Smooth muscle cell (in vitro differentiated cells): Measurements from ENCODE around the gene BRIX1. TPM values are rescaled to one million over a fixed set of nuclear protein-coding genes. Genes with fewer than 3 reads are reported as not detected.
"Not testable (repeated sequence)": the region's sequence is repeated elsewhere in the genome, so short reads cannot be mapped to it uniquely, and the experiment has no call there.

Source experiments
- DNase-seq: peaks from one replicate; lab custom pipeline; 2025; ENCODE audit not compliant: unreplicated experiment; lab: John Stamatoyannopoulos, UW
- H2AFZ ChIP-seq: fragments of 200-600 bp; sonication (generic); 2 replicates; pipeline ENCODE4 v1.6.0; 2016; ENCODE audit warnings: antibody characterized with exemption, low read depth, mild to moderate bottlenecking
- H3F3A ChIP-seq: fragments of 200-600 bp; sonication (generic); 2 replicates; pipeline ENCODE4 v1.6.0; 2017; ENCODE audit warnings: antibody characterized with exemption, low read depth
- H3K27ac ChIP-seq: fragments of 200-600 bp; sonication (generic); 2 replicates; pipeline ENCODE4 v1.5.1; 2016; ENCODE audit warnings: low read depth, mild to moderate bottlenecking
- H3K27me3 ChIP-seq: fragments of 200-600 bp; sonication (generic); 2 replicates; pipeline ENCODE4 v1.6.1; 2016; ENCODE audit warnings: low read depth, mild to moderate bottlenecking
- H3K36me3 ChIP-seq: fragments of 200-600 bp; sonication (generic); 2 replicates; pipeline ENCODE4 v1.5.1; 2016; ENCODE audit warnings: low read depth
- H3K4me1 ChIP-seq: fragments of 200-600 bp; sonication (generic); 2 replicates; pipeline ENCODE4 v1.5.1; 2016; ENCODE audit warnings: low read depth
- H3K4me2 ChIP-seq: fragments of 200-600 bp; sonication (generic); 2 replicates; pipeline ENCODE4 v1.6.0; 2016; ENCODE audit warnings: mild to moderate bottlenecking
- H3K4me3 ChIP-seq: fragments of 200-600 bp; sonication (generic); 2 replicates; pipeline ENCODE4 v1.5.1; 2016; ENCODE audit warnings: mild to moderate bottlenecking
- H3K79me2 ChIP-seq: fragments of 200-600 bp; sonication (generic); 2 replicates; pipeline ENCODE4 v1.6.0; 2016; ENCODE audit warnings: low read depth, mild to moderate bottlenecking
- H3K9ac ChIP-seq: fragments of 200-600 bp; sonication (generic); 2 replicates; pipeline ENCODE4 v1.6.0; 2016; ENCODE audit warnings: low read depth
- H3K9me3 ChIP-seq: fragments of 200-600 bp; sonication (generic); replicated peaks from 2 replicates; pipeline ENCODE4 v1.5.1; 2016; ENCODE audit warnings: low read depth
- H4K20me1 ChIP-seq: fragments of 200-600 bp; sonication (generic); 2 replicates; pipeline ENCODE4 v1.6.0; 2016; ENCODE audit warnings: low read depth
- WGBS: methylation state at CpG from one replicate; pipeline ENCODE4 v1.1.7; 2016; ENCODE audit warnings: low lambda C conversion rate; 5-methylcytosine and 5-hydroxymethylcytosine counted together
- polyA plus RNA-seq: library from polyadenylated mRNA; unstranded; fragments of >200 nt; fragmentation: Nextera tagmentation; extraction: Ambion mirVana; gene quantifications from 2 replicates; pipeline ENCODE4 v1.2.1, GENCODE V29; 2016
- total RNA-seq: library from RNA; depleted of rRNA; stranded (reverse); fragments of >200 nt; gene quantifications from 2 replicates; pipeline ENCODE4 v1.2.3, GENCODE V29; 2014
- TF ChIP-seq, protein P1 (sequence below): fragments of 200-600 bp; sonication (generic); IDR thresholded peaks from 2 replicates; pipeline ENCODE4 v1.5.1; 2017; ENCODE audit warnings: borderline replicate concordance, mild to moderate bottlenecking, antibody characterized with exemption; ENCODE audit not compliant: insufficient read depth, poor library complexity, severe bottlenecking

BRIX1 gene
- total and polyA plus RNA-seq, 2 experiments from 2014 or later, result 34.8 to 39.6 TPM

DNA sequence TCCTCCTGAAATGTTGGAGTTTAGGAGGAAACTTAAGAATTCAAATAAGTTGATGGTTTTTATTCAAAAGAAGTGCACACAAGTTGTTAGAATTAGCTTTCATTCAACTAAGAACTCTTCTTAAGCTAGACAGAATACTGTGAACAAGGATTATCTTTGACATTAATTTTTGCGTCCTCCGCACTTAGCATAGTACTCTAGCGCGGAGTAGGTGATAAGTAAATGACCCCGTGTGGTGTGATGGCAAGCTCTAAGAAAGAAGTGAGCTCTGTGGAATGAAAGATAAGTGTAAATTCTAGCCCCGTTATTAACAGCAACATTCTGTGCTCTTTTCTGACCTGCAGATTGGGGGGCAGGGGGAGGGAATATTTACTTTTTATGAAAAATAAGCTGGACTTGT lies 1.0 kb downstream of the BRIX1 start:
- H3K9ac ChIP-seq, result peak overlapping the region; percentile 85
- TF ChIP-seq, protein P1, sequence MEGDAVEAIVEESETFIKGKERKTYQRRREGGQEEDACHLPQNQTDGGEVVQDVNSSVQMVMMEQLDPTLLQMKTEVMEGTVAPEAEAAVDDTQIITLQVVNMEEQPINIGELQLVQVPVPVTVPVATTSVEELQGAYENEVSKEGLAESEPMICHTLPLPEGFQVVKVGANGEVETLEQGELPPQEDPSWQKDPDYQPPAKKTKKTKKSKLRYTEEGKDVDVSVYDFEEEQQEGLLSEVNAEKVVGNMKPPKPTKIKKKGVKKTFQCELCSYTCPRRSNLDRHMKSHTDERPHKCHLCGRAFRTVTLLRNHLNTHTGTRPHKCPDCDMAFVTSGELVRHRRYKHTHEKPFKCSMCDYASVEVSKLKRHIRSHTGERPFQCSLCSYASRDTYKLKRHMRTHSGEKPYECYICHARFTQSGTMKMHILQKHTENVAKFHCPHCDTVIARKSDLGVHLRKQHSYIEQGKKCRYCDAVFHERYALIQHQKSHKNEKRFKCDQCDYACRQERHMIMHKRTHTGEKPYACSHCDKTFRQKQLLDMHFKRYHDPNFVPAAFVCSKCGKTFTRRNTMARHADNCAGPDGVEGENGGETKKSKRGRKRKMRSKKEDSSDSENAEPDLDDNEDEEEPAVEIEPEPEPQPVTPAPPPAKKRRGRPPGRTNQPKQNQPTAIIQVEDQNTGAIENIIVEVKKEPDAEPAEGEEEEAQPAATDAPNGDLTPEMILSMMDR, result no peak
- WGBS, result 9% methylated on average over 6 of the region's 6 CpGs
- peaks cover 12% of the 10 kb centered on the region for H3K36me3 ChIP-seq
- no peak overlapping the region for H2AFZ ChIP-seq
- H3K4me1 ChIP-seq, result peaks cover 21% of the 10 kb centered on the region
- H3K27me3 ChIP-seq, result no peaks in the 10 kb centered on the region
- peak overlapping the region; percentile 98 for H3K4me2 ChIP-seq
- no peak for DNase-seq
- H3K4me3 ChIP-seq, result peak overlapping the region; percentile 98
- H3K9me3 ChIP-seq, result no peaks in the 10 kb centered on the region
- H3K79me2 ChIP-seq, result peaks cover 70% of the 10 kb centered on the region
- no peak overlapping the region for H3K27ac ChIP-seq
- no peaks in the 10 kb centered on the region for H3F3A ChIP-seq
- no peaks in the 10 kb centered on the region for H4K20me1 ChIP-seq

DNA sequence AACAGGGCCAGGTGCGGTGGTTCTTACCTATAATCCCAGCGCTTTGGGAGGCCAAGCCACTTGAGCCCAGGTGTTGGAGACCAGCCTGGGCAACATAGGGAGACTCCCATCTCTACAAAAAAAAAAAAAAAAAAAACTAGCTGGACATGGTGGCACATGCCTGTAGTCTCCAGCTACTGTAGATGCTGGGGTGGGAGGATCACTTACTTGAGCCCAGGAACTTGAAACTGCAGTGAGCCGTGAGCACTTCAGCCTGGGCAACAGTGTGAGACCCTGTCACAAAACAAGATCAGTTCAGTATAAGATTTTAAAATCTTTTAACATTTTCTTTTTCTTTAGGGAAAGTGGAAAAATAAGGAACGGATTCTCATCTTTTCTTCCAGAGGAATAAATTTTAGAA lies 2.5 kb downstream of the BRIX1 start:
- Histone ChIP-seq H3K27me3 (no peaks in the 10 kb centered on the region), H2AFZ (no peak overlapping the region), H4K20me1 (no peaks in the 10 kb centered on the region), H3K4me3 (no peak overlapping the region), H3K27ac (no peak overlapping the region), H3K4me2 (no peak overlapping the region), H3K36me3 (peaks cover 14% of the 10 kb centered on the region), H3F3A (peaks cover 8% of the 10 kb centered on the region), H3K9me3 (no peaks in the 10 kb centered on the region), H3K79me2 (peaks cover 66% of the 10 kb centered on the region), H3K9ac (no peak overlapping the region), H3K4me1 (peaks cover 21% of the 10 kb centered on the region)
- no peak for DNase-seq
- WGBS, result 91% methylated on average over 4 of the region's 4 CpGs
- TF ChIP-seq, protein P1, result no peak

DNA sequence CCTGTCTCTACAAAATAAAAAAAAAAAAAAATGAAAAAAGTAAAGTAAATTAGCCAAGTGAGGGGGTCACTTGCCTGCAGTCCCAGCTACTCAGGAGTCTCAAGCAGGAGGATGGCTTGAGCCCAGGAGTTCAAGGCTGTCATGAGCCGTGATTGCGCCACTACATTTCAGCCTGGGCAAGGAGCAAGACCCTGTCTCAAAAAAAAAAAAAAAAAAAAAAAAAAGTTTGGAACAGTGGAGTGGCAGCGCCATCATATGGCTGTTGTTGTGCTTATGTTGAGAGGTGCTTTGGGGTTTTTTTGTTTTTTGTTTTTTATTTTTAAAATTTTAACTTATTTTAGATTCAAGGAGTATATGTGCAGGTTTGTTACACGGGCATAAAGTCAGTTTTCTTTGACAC lies 3.6 kb downstream of the BRIX1 start:
- Histone ChIP-seq H3K27me3 (no peaks in the 10 kb centered on the region), H3K9me3 (no peaks in the 10 kb centered on the region), H4K20me1 (no peaks in the 10 kb centered on the region), H3K4me3 (no peak overlapping the region), H3K36me3 (peaks cover 14% of the 10 kb centered on the region), H3F3A (peaks cover 9% of the 10 kb centered on the region), H3K27ac (peak overlapping the region; percentile 30), H2AFZ (no peak overlapping the region), H3K9ac (no peak overlapping the region), H3K4me2 (no peak overlapping the region), H3K79me2 (peaks cover 55% of the 10 kb centered on the region), H3K4me1 (peaks cover 14% of the 10 kb centered on the region)
- DNase-seq, result no peak
- TF ChIP-seq, protein P1, result peak; percentile 23
- WGBS, result 89% methylated on average over 4 of the region's 4 CpGs

DNA sequence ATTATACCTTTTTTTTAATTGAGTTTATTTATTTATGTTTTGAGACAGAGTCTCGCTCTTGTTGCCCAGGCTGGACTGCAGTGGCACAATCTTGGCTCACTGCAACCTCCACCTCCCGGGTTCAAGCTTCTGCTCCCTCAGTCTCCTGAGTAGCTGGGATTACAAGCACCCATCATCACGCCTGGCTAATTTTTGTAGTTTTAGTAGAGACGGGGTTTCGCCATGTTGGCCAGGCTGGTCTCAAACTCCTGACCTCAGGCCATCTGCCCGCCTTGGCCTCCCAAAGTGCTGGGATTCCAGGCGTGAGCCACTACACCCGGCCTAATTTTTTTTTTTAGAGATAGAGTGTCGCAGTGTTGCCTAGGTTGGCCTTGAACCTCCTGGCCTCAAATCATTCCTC lies 7.7 kb downstream of the BRIX1 start:
- H3K9me3 ChIP-seq, H2AFZ ChIP-seq, H3K4me1 ChIP-seq, H4K20me1 ChIP-seq, DNase-seq, H3K27me3 ChIP-seq, H3K4me3 ChIP-seq, H3K4me2 ChIP-seq: not testable (repeated sequence)
- WGBS, result 94% methylated on average over 9 of the region's 9 CpGs
- peaks cover 18% of the 10 kb centered on the region for H3F3A ChIP-seq
- peak overlapping the region; percentile 38 for H3K9ac ChIP-seq
- H3K36me3 ChIP-seq, result peaks cover 22% of the 10 kb centered on the region
- H3K27ac ChIP-seq, result peak overlapping the region; percentile 84
- peaks cover 25% of the 10 kb centered on the region for H3K79me2 ChIP-seq
